Kidney (tissue), 14 donors: ENCODE results near the gene AVL9. TPM values are rescaled to one million over a fixed set of nuclear protein-coding genes. Genes with fewer than 3 reads are reported as not detected.

Source experiments
- DNase-seq, 5 donors: peaks; one replicate each; pipeline ENCODE4 v3.0.0-alpha.2; 2013 to 2020
- FAIRE-seq: peaks from 2 replicates; lab custom pipeline; 2012; peaks lifted over from hg19 to GRCh38; lab: Jason Lieb, UNC
- H3K27ac ChIP-seq, 2 donors: one replicate each; pipeline ENCODE4 v1.7.0; 2013; ENCODE audit warnings: low read depth in 2 of 2, low read length in 2 of 2, inconsistent platforms in 1 of 2
- H3K27me3 ChIP-seq: one replicate; pipeline ENCODE4 v1.7.1; 2013; ENCODE audit warnings: low read length, inconsistent platforms; ENCODE audit not compliant: control insufficient read depth, insufficient read depth
- H3K36me3 ChIP-seq, 3 donors: one replicate each; pipeline versions ENCODE4 v1.7.0 to v1.7.1; 2013; ENCODE audit warnings: low read length in 3 of 3, control low read depth in 1 of 3, inconsistent platforms in 1 of 3; ENCODE audit not compliant: insufficient read depth in 3 of 3, control insufficient read depth in 2 of 3
- H3K4me1 ChIP-seq, 3 donors: one replicate each; pipeline versions ENCODE4 v1.7.0 to v1.7.1; 2013; ENCODE audit warnings: low read length in 3 of 3, inconsistent platforms in 1 of 3, low read depth in 1 of 3; ENCODE audit not compliant: control insufficient read depth in 2 of 3, insufficient read depth in 2 of 3
- H3K4me3 ChIP-seq, 3 donors: one replicate each; pipeline versions ENCODE4 v1.7.0 to v1.8.1; 2013; ENCODE audit warnings: low read length in 3 of 3, control low read depth in 1 of 3, inconsistent platforms in 1 of 3
- H3K9ac ChIP-seq, 3 donors: one replicate each; pipeline versions ENCODE4 v1.7.0 to v1.7.1; 2013; ENCODE audit warnings: low read length in 3 of 3, control low read depth in 1 of 3, inconsistent platforms in 1 of 3
- H3K9me3 ChIP-seq, 3 donors: one replicate each; pipeline versions ENCODE4 v1.7.0 to v1.7.1; 2013; ENCODE audit warnings: low read length in 3 of 3, control low read depth in 1 of 3, inconsistent platforms in 1 of 3; ENCODE audit not compliant: control insufficient read depth in 2 of 3, insufficient read depth in 1 of 3
- CTCF ChIP-seq: IDR thresholded peaks from 3 replicates; pipeline ENCODE4 v1.5.1; 2012; ENCODE audit warnings: mild to moderate bottlenecking, moderate library complexity, borderline replicate concordance; ENCODE audit not compliant: insufficient read depth; ENCODE audit errors: extremely low read depth
- intact Hi-C: fragments of 100-400 bp; cut with DNase I; formaldehyde crosslinking; loops from one replicate; pipeline ENCODE4 v1.11.1; 2022
- polyA plus RNA-seq: library from polyadenylated mRNA; stranded (reverse); fragments of 350-450 nt; fragmentation: Illumina TruSeq; extraction: RNeasy Lipid Tissue Mini Kit (QIAGEN cat#74804); gene quantifications from one replicate; pipeline ENCODE4 v1.2.3, GENCODE V29; 2014; ENCODE audit warnings: low read depth, low replicate concordance; ENCODE audit not compliant: insufficient read depth
- total RNA-seq: library from RNA; stranded (reverse); fragmentation: NEBNext Ultra II Directional; extraction: Animal tissue kit (Norgen Biotek cat#: 25700); gene quantifications from one replicate; pipeline ENCODE4 v1.2.1, GENCODE V29; 2021
- donor health status: control.
- donor health status: control.
- donor health status: control.
- donor health status: control.
- donor health status: control.
- donor health status: DM: yes; HTN: yes; CAD: no.
- donor health status: Normal renal cell carcinoma (clear cell type).

AVL9 gene
- total and polyA plus RNA-seq, 2 donors from 2014 or later, result 7.9 to 39.9 TPM

GRCh38 chr7:32472015-32472414 lies 23.3 kb upstream of the AVL9 start:
- no peak overlapping the region for H3K4me3 ChIP-seq
- no peaks in the 10 kb centered on the region for H3K4me1 ChIP-seq
- H3K27ac ChIP-seq, result no peak overlapping the region
- H3K36me3 ChIP-seq, result no peaks in the 10 kb centered on the region
- H3K27me3 ChIP-seq, result no peaks in the 10 kb centered on the region
- no peak for TF ChIP-seq CTCF
- FAIRE-seq, result no peak
- intact Hi-C loops, result loop anchor here (10.0 kb wide), 1 partner anchor 727 kb away; no protein-coding TSS in a partner anchor
- DNase-seq, result no peak
- H3K9me3 ChIP-seq, result no peaks in the 10 kb centered on the region
- no peak overlapping the region for H3K9ac ChIP-seq

GRCh38 chr7:32474008-32474407 lies 21.3 kb upstream of the AVL9 start:
- H3K27ac ChIP-seq, result no peak overlapping the region
- no peaks in the 10 kb centered on the region for H3K27me3 ChIP-seq
- no peak overlapping the region for H3K4me3 ChIP-seq
- no peak for FAIRE-seq
- no peak for DNase-seq
- intact Hi-C loops, result loop anchor here (10.0 kb wide), 1 partner anchor 729 kb away; no protein-coding TSS in a partner anchor
- H3K4me1 ChIP-seq, result no peaks in the 10 kb centered on the region
- no peak overlapping the region for H3K9ac ChIP-seq
- no peaks in the 10 kb centered on the region for H3K36me3 ChIP-seq
- H3K9me3 ChIP-seq, result no peaks in the 10 kb centered on the region
- no peak for TF ChIP-seq CTCF

GRCh38 chr7:32476816-32477648 lies 18.3 kb upstream of the AVL9 start:
- no peak overlapping the region for H3K4me3 ChIP-seq
- DNase-seq (no peak), FAIRE-seq (no peak)
- H3K9ac ChIP-seq, result no peak overlapping the region
- intact Hi-C loops, result loop anchor here (10.0 kb wide), 1 partner anchor 732 kb away; no protein-coding TSS in a partner anchor
- H3K9me3 ChIP-seq, result no peaks in the 10 kb centered on the region
- no peaks in the 10 kb centered on the region for H3K27me3 ChIP-seq
- TF ChIP-seq CTCF, result no peak
- H3K36me3 ChIP-seq, result no peaks in the 10 kb centered on the region
- H3K4me1 ChIP-seq, result no peaks in the 10 kb centered on the region
- no peak overlapping the region for H3K27ac ChIP-seq
